Stimulated activated CD8-positive, alpha-beta memory T cell treated with anti-CD3 and anti-CD28 coated beads, Interleukin-15, amount 100 ng/mL, for 24 hours (primary cell): ENCODE data around the gene TPSAB1.

Source experiments
- DNase-seq: peaks from one replicate; pipeline ENCODE4 v3.0.0-alpha.2; 2020; ENCODE audit warnings: low read depth

TPSAB1 gene

GRCh38 chr16:1210461-1210860 lies 30.0 kb upstream of the TPSAB1 start:
- DNase-seq: no peak

GRCh38 chr16:1211451-1212268 lies 28.8 kb upstream of the TPSAB1 start:
- no peak for DNase-seq

GRCh38 chr16:1212616-1213194 lies 27.8 kb upstream of the TPSAB1 start:
- no peak for DNase-seq

GRCh38 chr16:1213231-1213630 lies 27.3 kb upstream of the TPSAB1 start:
- DNase-seq: no peak

- no peak for DNase-seq
These were observed 26.6 kb upstream of the TPSAB1 start for GRCh38 chr16:1213796-1214372.

- DNase-seq: no peak
These were observed 25.8 kb upstream of the TPSAB1 start for GRCh38 chr16:1214719-1215118.

GRCh38 chr16:1215574-1216295 lies 24.8 kb upstream of the TPSAB1 start:
- DNase-seq: no peak

GRCh38 chr16:1216296-1216619 lies 24.2 kb upstream of the TPSAB1 start:
- no peak for DNase-seq

GRCh38 chr16:1216681-1217400 lies 23.7 kb upstream of the TPSAB1 start:
- DNase-seq: no peak

- no peak for DNase-seq
These were observed 23.0 kb upstream of the TPSAB1 start for GRCh38 chr16:1217526-1217925.

- DNase-seq: no peak
These were observed 22.2 kb upstream of the TPSAB1 start for GRCh38 chr16:1218061-1218929.

- DNase-seq: no peak
These were observed 21.4 kb upstream of the TPSAB1 start for GRCh38 chr16:1218930-1219611.

- no peak for DNase-seq
These were observed 20.3 kb upstream of the TPSAB1 start for GRCh38 chr16:1220098-1220728.

- DNase-seq: no peak
These were observed 19.5 kb upstream of the TPSAB1 start for GRCh38 chr16:1220841-1221627.

GRCh38 chr16:1221628-1222552 lies 18.6 kb upstream of the TPSAB1 start:
- no peak for DNase-seq

GRCh38 chr16:1222553-1223354 lies 17.8 kb upstream of the TPSAB1 start:
- DNase-seq: no peak
